GM12891 (cell line): ENCODE measurements around the gene APBA3.

Experiments
- DNase-seq: peaks from one replicate; pipeline ENCODE4 v3.0.0; 2011; ENCODE audit warnings: low spot score; ENCODE audit not compliant: insufficient read length
- FAIRE-seq: peaks from 2 replicates; lab custom pipeline; 2011; peaks lifted over from hg19 to GRCh38; lab: Jason Lieb, UNC
- PAX5 ChIP-seq: IDR thresholded peaks from 2 replicates; pipeline ENCODE4 v1.6.1; 2011; ENCODE audit warnings: low read length, moderate library complexity, mild to moderate bottlenecking; ENCODE audit not compliant: insufficient read depth, severe bottlenecking
- POLR2A ChIP-seq: IDR thresholded peaks from 2 replicates; pipeline ENCODE4 v1.6.1; 2011; ENCODE audit warnings: low read depth, low read length, control low read depth
- POLR2AphosphoS5 ChIP-seq: IDR thresholded peaks from 2 replicates; pipeline ENCODE4 v1.6.1; 2011; ENCODE audit warnings: low read depth, low read length, control low read depth
- POU2F2 ChIP-seq: IDR thresholded peaks from 2 replicates; pipeline ENCODE4 v1.6.1; 2011; ENCODE audit warnings: low read depth, mild to moderate bottlenecking, control low read depth, low read length, moderate library complexity
- SPI1 ChIP-seq: IDR thresholded peaks from 2 replicates; pipeline ENCODE4 v1.6.1; 2011; ENCODE audit warnings: low read depth, low read length, control low read depth
- TAF1 ChIP-seq: IDR thresholded peaks from 2 replicates; pipeline ENCODE4 v1.6.1; 2011; ENCODE audit warnings: low read depth, low read length, control low read depth

APBA3 gene

DNA sequence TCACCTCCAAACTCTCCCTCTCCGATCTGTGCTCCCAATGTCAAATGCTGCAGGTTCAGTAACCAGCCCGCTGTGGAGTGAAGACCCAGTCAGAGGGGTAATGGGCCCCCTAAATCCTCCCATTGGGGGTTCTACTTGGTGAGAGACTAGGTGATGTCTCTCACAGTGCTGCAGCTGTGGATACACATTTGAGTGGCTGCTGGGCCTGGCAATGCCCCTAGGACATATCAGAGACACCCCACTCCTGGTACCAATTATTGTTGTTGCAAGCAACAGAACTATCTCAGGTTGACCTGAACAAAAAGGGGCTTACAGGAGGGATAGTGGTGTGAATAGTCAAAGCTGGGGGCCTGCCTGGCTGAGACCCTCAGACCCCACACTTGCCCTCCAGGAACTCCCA lies 20.1 kb upstream of the APBA3 start:
- DNase-seq (no peak), FAIRE-seq (no peak)
- TF ChIP-seq TAF1 = no peak
- no peak for TF ChIP-seq POLR2A
- no peak for TF ChIP-seq PAX5

- DNase-seq = no peak
- FAIRE-seq = no peak
- TF ChIP-seq POLR2AphosphoS5 = no peak
These were observed 19.4 kb upstream of the APBA3 start for GRCh38 chr19:3780786-3781304.

GRCh38 chr19:3778899-3779723 lies 17.6 kb upstream of the APBA3 start:
- no peak for DNase-seq
- TF ChIP-seq POU2F2 = no peak
- no peak for TF ChIP-seq SPI1
- TF ChIP-seq POLR2A = no peak
- no peak for TF ChIP-seq POLR2AphosphoS5
- no peak for TF ChIP-seq PAX5
- no peak for TF ChIP-seq TAF1
- FAIRE-seq = no peak

- TF ChIP-seq POLR2AphosphoS5 = no peak
- no peak for TF ChIP-seq TAF1
- no peak for TF ChIP-seq SPI1
- TF ChIP-seq POU2F2 = no peak
- TF ChIP-seq POLR2A = no peak
- no peak for TF ChIP-seq PAX5
- DNase-seq = no peak
- no peak for FAIRE-seq
These were observed 16.8 kb upstream of the APBA3 start for GRCh38 chr19:3778104-3778867.

DNA sequence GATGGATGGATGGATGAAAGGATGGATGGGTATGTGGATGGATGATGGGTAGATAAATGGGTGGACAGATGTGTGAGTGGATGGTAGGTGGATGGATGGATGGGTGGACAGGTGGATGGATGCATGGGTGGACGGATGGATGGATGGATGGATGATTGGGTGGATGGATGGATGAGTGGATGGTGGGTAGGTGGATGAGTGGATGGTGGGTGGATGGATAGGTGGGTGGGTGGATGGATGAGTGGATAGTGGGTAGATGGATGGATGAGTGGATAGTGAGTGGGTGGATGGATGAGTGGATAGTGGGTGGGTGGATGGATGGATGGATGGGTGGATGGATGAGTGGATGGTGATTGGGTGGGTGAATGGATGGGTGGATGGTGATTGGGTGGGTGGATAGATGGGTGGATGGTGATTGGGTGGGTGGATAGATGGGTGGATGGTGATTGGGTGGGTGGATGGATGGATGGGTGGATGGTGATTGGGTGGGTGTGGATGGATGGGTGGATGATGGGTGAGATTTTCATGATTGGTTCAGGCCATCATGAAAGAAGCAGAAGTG lies 15.1 kb upstream of the APBA3 start:
- peak; percentile 26 for FAIRE-seq
- no peak for DNase-seq
- TF ChIP-seq TAF1 (no peak), SPI1 (0 out of 2 replicates have a peak, but pooled peaks have one; percentile 15)

GRCh38 chr19:3775831-3776230 lies 14.3 kb upstream of the APBA3 start:
- FAIRE-seq (no peak), DNase-seq (no peak)
- TF ChIP-seq SPI1 = no peak
- TF ChIP-seq TAF1 = no peak
- TF ChIP-seq POLR2AphosphoS5 = no peak
- TF ChIP-seq POU2F2 = no peak
- TF ChIP-seq PAX5 = no peak
- TF ChIP-seq POLR2A = no peak

DNA sequence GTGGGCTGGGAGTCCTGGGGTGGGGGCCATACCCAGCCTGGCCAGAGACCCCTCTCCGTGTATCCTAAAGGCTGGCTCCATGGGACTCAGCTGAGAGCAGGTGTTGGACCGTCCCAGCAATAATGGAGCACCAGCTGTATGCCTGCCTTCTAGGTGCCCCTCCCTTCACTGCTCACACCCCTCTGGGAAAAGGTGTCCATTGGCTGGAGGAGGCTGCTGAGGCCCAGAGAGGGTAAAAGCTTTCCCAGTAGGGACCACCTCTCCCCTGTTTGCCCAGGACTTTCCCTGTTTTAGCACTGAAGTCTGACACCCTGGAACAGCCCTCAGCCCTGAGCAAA lies 13.9 kb upstream of the APBA3 start:
- DNase-seq (no peak), FAIRE-seq (no peak)
- TF ChIP-seq POLR2A (no peak), SPI1 (no peak), TAF1 (no peak), POU2F2 (no peak), PAX5 (no peak), POLR2AphosphoS5 (no peak)

DNA sequence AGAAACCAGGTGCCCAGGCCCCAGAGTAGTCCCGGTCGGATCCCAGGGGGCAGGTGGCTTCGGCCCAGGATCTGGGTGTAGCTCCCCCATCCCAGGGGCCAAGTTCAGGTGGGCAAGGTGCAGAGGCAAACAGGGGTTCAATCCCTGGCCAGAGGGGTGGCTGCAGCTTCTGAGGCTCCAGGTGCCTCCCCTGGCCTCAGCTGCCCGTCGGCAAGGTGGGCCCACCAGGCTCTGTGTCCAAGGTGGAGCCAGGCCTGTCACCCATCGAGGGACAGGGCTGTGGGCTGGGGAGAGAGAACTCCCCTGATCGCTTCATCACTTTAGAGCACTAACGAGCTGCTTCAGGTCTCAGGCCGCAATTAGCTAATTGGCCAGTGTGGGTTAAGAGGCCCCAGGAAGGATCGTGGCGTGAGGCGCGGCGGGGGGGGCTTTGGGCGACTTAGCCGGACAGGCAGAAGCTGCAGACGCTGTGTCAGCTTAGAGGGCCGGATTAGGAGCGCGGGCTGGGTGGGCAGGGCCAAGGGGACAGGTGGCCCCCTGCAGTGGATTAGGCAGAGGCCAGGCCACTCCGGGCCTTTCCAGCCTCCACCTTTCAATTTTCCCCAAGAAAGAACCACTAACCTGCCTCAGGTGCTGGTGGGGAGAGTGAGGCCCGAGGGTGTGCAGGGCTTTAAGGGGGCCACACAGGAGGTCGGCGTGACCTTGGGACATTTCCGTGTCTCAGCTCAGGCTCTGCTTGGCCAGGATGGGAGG lies 13.3 kb upstream of the APBA3 start:
- FAIRE-seq (no peak), DNase-seq (no peak)
- TF ChIP-seq POU2F2 = no peak
- no peak for TF ChIP-seq PAX5
- TF ChIP-seq POLR2AphosphoS5 = no peak
- TF ChIP-seq POLR2A = no peak
- no peak for TF ChIP-seq SPI1
- no peak for TF ChIP-seq TAF1

DNA sequence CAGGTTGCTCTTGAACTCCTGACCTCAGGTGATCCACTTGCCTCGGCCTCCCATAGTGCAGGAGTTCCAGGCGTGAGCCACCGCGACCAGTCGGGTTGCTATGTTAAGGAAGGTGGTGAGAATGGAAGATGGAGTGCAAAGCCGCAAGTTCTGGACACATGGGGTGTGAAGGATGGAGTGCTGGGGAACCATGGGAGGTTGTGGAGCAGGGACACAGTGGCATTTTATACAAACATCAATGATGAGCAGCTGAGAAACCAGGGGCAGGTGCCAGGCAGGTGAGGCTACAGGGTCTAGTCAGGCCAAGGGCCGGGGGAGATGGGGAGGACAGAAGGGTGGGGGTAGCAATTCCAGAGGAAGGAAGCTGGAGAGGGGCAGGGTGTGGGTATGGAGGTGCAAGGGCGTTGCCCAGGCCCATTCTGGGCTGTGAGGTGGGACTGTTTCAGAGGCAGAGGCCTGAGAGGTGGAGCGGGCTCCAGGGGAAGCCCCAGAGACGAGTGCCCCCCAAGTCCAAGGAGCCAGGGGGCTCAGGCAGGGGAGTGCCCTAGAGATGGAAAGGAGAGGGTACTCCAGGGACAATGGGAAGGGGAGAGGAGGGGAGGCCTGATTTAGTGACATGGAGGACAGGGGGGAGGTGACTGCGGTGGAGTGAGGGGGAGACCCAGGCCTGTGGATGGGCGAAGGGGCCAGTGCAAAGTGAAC lies 12.5 kb upstream of the APBA3 start:
- DNase-seq (no peak), FAIRE-seq (no peak)
- no peak for TF ChIP-seq POU2F2
- TF ChIP-seq POLR2A = no peak
- no peak for TF ChIP-seq TAF1
- TF ChIP-seq SPI1 = no peak
- TF ChIP-seq PAX5 = no peak
- TF ChIP-seq POLR2AphosphoS5 = no peak
